Vagina (tissue), 2 donors: ENCODE data around the gene KDM4D.

Experiments
- CTCF ChIP-seq, 3 experiments: fragments of 450-650 bp in 2 of 3; fragments of 200-600 bp in 1 of 3; sonication (generic) in 1 of 3; IDR thresholded peaks; one replicate each; pipeline ENCODE4 v1.5.1; 2017 to 2019; ENCODE audit warnings: antibody characterized with exemption in 3 of 3, mild to moderate bottlenecking in 2 of 3, moderate library complexity in 2 of 3
- POLR2A ChIP-seq, 2 donors: fragments of 450-650 bp; IDR thresholded peaks; one replicate each; pipeline ENCODE4 v1.6.1; 2017; ENCODE audit warnings: antibody characterized with exemption in 2 of 2, mild to moderate bottlenecking in 2 of 2, moderate library complexity in 2 of 2
- POLR2AphosphoS5 ChIP-seq, 2 donors: sonication (generic); formaldehyde crosslinking; IDR thresholded peaks; one replicate each; pipeline ENCODE4 v1.9.0; 2017; ENCODE audit warnings: antibody characterized with exemption in 2 of 2, mild to moderate bottlenecking in 2 of 2, low read depth in 1 of 2; ENCODE audit not compliant: insufficient read depth in 1 of 2

- no peak for TF ChIP-seq CTCF (IDR thresholded peaks at IDR 0.05)
- no peak for TF ChIP-seq POLR2A (IDR thresholded peaks at IDR 0.05)
- no peak for TF ChIP-seq POLR2AphosphoS5 (IDR thresholded peaks at IDR 0.05; ENCODE audit: insufficient read depth in 1 of 2, low read depth in 1 of 2)
Measured at GRCh38 chr11:94975599-94975998, 2.1 kb downstream of the KDM4D start.
